Hepatocyte (in vitro differentiated cells): Measurements from ENCODE around the gene SCTR.

Experiments used
- EZH2 ChIP-seq: fragments of 200-600 bp; sonication (generic); IDR thresholded peaks from 2 replicates; pipeline ENCODE4 v1.6.1; 2016; ENCODE audit warnings: antibody characterized with exemption, mild to moderate bottlenecking, borderline replicate concordance
- TF ChIP-seq, protein P1 (sequence below): fragments of 200-600 bp; sonication (generic); IDR thresholded peaks from 2 replicates; pipeline ENCODE4 v1.5.1; 2016; ENCODE audit warnings: antibody characterized with exemption, mild to moderate bottlenecking; ENCODE audit not compliant: poor library complexity

DNA sequence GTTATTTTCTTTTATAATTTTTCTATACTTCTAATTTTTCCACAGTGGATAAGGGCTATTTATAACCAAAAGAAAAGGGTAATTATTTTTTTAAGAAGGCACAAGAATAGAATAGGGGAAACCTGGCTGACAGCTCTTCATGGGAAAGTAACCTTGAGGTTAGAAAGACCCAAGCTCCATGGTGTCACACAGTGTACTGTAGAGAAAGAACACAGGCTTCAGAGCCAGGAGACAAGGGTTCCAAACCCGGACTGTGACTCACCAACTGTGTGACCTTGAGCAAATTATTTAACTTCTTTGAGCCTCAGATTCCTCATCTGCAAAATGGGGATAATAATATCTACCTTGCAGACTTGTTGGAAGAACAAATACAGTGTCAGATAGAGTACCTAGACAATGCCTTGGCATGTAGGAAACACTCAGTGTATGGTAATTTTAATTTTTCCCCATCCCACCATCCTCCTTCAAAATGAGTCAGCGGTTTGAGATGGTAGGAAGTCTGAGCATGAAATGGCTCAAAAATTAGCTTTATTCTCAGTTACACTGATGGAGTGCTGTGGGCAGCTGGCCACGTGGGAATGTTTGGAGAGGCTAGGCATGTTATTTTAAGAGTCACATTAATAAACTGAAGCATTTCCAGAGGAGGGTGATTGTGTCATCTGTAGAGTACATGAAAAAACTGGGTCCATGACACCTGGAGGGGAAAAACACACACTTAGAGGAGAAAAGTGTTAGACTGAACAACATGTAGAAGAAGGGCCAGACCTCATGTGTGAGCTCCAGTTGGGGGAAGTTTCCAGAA is 55.9 kb downstream of the SCTR start:
- TF ChIP-seq, protein P1, sequence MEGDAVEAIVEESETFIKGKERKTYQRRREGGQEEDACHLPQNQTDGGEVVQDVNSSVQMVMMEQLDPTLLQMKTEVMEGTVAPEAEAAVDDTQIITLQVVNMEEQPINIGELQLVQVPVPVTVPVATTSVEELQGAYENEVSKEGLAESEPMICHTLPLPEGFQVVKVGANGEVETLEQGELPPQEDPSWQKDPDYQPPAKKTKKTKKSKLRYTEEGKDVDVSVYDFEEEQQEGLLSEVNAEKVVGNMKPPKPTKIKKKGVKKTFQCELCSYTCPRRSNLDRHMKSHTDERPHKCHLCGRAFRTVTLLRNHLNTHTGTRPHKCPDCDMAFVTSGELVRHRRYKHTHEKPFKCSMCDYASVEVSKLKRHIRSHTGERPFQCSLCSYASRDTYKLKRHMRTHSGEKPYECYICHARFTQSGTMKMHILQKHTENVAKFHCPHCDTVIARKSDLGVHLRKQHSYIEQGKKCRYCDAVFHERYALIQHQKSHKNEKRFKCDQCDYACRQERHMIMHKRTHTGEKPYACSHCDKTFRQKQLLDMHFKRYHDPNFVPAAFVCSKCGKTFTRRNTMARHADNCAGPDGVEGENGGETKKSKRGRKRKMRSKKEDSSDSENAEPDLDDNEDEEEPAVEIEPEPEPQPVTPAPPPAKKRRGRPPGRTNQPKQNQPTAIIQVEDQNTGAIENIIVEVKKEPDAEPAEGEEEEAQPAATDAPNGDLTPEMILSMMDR = no peak
- no peak for TF ChIP-seq EZH2
